ENCODE results near the gene LHFPL3.

DNA sequence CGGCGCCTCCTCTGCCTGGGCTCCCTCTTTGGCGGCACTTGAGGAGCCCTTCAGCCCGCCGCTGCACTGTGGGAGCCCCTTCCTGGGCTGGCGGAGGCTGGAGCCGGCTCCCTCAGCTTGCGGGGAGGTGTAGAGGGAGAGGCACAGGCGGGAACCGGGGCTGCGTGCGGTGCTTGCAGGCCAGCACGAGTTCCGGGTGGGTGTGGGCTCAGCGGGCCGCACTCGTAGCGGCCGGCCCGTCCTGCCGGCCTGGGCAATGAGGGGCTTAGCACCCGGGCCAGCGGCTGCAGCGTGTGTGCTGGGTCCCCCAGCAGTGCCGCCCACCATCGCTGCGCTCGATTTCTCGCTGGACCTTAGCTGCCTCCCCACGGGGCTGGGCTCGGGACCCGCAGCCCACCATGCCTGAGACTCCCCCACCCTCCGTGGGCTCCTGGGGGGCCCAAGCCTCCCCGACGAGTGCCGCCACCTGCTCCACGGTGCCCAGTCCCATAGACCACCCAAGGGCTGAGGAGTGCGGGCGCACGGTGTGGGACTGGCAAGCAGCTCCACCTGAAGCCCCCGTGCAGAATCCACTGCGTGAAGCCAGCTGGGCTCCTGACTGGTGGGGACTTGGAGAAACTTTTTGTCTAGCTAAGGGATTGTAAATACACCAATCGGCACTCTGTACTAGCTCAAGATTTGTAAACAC lies 611.8 kb downstream of the LHFPL3 start:
- TF ChIP-seq CTCF (IDR thresholded peaks at IDR 0.05; ENCODE audit: borderline replicate concordance, extremely low read depth, low read length, poor library complexity, severe bottlenecking): no peak
- no peak for TF ChIP-seq EZH2 (IDR thresholded peaks at IDR 0.05; ENCODE audit: borderline replicate concordance, low read depth, low read length, severe bottlenecking)
